DMS153 treated with DMSO at 0.1 percent for 48 hours (cell line): ENCODE results near the gene LHFPL3.
"Not testable (repeated sequence)": the region's sequence is repeated elsewhere in the genome, so short reads cannot be mapped to it uniquely, and the experiment has no call there.

Experiments
- DNase-seq: peaks from one replicate; lab custom pipeline; 2025; ENCODE audit not compliant: unreplicated experiment; lab: John Stamatoyannopoulos, UW

Gene LHFPL3

DNA sequence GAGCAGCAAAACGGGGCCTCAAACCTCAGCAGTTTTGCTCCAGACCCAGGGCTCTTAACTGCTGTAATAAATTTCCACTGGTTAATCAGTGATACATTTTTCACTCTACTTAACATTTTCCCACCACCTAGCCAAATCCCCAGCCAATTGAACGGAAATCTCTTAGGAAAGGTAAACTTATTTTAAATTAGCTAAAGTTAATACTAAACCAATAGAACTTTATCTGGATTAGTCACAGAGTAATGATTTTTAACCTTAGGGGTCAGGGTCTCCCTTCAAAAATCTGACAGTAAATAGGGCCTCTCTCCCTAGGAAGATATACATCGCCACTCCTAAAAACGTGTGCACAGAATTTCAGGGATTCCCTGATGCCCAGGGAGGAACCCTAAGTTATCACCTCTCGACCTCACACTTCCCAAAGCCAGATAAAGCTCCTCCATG lies 598.2 kb downstream of the LHFPL3 start:
- DNase-seq, result no peak

DNA sequence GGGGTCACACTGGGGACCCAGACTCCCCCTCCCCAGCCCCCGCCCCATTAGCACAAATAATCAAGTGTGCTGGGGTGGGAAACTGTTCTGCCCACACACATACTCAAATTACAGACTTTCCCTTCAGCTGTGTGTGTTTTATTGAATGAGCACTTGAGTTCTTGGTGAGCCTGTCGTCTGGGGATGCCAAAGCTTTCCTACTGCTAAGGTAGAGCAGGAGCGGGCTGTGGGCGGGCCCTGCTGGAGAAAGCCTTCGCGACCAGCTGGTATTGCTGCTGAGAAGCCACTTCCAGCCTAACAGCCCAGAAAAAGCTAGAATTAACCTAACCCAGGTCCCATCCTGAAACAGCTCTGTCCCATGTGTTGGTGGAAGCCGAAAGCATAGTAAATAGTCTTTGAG lies 598.7 kb downstream of the LHFPL3 start:
- peak; percentile 7 for DNase-seq

DNA sequence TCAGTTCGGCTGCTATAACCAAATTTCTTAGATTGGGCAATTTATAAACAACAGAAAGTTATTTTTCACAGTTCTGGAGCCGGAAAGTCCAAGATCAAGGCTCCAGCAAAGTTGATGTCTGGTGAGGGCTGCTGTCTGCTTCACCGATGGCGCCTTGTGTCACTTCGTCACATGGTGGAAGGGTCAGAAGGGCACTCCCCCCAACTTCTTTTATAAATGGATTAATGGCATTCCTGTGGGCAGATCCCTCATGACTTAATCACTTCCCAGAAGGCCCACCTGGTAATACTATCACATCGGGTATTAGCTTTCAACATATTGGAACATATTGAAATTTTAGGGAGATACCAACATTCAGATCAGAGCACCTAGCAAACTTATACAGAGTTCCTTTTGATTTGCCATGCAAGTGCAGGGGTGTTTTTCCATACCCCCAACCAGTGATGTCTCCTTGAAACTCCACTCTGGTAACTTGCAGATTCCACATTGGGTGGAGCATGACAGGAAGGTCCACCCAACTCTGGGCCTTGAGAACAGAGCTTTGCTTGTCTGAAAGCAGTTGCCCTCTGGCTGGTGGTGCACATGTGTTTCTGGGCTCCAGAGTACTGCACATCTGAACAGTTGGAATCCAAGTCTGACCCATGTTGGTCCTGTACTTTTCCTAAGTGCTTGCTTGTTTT lies 600.5 kb downstream of the LHFPL3 start:
- no peak for DNase-seq

DNA sequence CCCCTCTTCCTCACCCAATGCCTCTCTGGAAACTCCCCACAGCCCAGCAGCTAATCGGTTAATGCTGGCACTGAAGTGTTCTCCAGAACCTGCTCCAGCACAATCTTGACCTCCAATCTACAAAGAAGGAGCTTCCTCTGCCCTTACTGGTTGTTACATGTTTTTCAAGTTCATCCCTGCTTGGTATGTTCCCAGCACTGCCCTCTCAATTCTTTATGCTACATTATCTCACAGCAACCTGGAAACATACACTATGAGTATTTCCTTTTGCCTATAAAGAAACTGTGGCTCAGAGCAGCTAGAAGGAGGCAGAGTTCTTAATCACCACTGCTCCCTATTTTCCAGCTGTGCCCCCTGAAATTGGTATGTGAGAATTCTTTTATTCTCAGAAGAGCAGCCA lies 601.5 kb downstream of the LHFPL3 start:
- DNase-seq, result no peak

DNA sequence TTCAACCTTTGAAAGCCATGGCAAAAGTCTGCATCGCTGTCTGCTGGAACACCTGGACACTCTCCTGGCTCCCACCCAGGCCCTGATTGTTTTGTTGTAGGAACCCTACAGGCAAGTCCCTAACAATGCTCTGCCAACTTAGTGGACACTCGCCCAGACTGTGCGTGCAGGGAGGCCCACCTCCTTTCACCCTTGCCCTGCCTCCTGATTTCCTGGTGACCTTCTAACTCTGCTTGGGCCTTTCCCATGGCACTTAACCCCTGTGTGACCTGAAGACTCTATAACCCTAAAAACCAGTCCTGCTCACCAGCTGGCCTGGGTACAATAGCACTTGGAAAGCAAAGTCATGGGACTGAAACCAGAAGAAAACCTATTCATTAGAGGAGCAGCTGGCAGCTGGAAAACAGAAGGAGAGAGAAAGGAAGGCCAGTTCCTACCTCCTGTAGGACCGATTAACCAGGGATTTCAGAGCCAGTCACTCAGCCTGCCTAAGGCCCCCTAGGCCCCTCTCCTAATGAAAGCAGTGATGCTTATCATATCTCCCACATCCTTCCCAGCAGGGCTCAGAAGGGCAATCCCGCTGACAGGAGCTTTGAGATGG lies 602.9 kb downstream of the LHFPL3 start:
- DNase-seq, result no peak

DNA sequence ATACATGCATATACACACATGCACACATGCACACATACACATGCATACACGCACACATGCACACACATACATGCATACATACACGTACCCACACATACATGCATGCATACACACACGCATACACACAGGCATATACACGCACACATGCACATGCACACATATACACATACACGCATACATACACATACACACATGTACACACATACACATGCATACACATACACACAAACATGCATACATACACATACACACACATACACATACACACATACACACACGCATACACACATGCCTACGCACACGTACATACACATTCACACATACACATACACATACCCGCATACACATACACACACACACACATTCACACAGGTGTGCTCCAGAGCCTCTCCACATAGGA lies 604.6 kb downstream of the LHFPL3 start:
- DNase-seq, result no peak

DNA sequence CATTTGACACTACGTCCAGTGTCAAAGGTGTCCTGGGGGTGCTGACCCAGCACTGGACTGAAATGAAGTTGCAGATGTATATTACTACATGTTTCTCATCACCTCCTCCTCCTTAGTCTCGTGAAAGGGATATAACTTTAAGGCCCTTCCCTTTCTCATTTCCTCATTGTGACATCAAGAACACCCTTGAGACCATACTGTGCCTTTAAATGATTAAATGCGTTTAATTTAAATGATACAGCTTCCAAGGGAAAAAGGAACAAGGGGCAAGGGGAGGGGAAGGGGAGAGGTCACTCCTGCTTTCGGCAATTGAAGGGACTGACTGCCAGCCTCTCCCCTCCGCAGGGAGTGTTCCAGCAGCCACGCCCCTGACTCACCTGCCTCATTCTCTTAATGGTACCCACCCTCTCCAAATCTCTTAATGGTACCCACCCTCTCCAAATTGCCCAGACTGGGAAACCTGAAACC lies 605.2 kb downstream of the LHFPL3 start:
- no peak for DNase-seq

DNA sequence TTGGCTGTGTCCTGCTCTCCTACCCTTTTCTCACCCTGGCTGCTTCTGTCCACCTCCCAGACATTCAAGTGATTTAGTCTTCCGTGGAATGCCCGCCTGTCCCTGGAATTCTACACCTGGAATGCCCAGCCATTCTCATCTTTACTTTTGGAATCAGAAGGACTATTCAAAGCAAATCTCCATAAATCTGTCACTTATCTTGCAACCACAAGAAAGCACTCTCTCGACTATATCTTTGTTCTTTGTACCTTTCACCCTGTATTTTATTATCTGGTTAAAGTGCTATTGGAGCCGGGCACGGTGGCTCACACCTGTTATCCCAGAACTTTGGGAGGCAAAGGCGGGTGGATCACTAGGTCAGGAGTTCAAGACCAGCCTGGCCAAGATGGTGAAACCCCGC lies 606.3 kb downstream of the LHFPL3 start:
- no peak for DNase-seq

DNA sequence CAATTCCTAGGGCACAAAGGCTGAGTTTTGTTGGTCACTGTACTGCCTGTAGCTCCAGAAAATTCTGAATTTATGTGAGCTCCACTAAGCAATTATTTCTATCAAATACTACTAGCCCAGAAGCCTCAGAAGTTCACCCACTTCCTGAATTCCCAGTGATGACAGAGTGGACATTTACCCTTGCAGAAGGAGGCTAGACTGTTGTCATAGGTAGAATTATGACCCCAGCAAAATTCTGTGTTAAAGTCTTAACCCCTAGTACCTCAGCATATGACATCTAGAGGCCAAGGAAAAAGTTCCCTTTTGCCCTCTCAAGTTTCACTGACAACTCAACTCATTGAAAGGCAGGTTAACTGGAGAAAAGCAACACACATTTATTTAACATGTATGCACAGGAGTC lies 606.9 kb downstream of the LHFPL3 start:
- no peak for DNase-seq

DNA sequence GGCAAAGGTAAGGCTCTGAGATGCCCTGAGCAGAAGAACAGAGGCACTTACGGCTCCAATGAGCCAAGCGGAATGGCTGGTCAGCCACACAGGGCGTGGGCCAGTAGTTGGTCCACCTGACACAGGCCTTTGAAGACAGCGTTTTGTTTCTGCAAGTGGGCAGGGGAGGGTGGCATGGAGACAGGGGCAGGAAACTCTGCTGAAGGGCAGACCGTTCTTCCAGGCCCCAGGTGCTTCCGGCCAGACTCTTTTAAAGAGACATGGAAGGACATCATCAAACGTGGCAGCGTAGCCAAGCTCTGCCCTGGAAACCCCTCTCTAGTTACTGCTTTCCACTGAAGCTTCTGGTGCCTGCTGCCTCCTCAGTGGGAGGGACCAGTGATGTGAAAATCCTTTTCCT lies 608.1 kb downstream of the LHFPL3 start:
- DNase-seq, result no peak

DNA sequence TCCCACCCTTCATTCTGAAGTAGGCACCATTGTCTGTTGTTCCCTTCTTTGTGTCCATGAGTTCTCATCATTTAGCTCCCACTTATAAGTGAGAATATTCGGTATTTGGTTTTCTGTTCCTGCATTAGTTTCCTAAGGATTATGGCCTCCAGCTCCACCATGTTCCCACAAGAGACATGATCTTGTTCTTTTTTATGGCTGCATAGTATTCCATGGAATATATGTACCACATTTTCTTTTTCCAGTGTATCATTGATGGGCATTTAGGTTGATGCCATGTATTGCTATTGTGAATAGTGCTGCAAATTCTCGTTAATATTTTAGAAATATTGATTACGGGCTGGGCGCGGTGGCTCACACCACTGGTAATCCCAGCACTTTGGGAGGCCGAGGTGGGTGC lies 609.1 kb downstream of the LHFPL3 start:
- not testable (repeated sequence) for DNase-seq

DNA sequence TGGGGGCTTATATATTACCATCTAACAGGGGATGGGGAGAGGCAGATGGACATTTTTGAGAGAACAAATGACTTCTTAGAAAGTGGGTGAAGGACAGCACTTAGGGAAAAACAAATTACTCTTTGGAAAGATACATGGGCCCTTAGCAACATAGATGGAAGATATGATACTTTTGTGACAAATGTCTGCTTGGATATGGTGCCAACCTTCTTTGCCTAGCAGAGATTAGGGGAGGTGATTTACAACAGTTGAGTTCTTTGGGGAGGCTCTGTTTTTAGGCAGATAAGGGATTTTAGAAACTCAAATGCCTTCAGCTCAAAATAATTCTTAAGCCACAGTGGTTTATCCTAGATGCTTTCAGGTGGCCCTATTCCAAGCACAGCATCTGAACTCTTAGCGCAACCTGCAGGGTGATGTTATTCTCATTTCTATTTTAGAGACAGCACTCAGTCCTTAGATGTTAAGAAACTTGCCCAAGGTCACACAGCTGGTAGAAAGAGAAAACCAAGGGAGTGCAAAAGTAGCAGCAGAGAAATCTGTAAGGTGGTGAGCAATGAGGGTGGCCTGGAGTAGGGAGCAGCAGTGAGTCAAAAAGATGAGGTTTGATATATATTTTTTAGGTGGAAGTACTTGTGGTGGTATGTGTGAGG lies 610.5 kb downstream of the LHFPL3 start:
- no peak for DNase-seq

DNA sequence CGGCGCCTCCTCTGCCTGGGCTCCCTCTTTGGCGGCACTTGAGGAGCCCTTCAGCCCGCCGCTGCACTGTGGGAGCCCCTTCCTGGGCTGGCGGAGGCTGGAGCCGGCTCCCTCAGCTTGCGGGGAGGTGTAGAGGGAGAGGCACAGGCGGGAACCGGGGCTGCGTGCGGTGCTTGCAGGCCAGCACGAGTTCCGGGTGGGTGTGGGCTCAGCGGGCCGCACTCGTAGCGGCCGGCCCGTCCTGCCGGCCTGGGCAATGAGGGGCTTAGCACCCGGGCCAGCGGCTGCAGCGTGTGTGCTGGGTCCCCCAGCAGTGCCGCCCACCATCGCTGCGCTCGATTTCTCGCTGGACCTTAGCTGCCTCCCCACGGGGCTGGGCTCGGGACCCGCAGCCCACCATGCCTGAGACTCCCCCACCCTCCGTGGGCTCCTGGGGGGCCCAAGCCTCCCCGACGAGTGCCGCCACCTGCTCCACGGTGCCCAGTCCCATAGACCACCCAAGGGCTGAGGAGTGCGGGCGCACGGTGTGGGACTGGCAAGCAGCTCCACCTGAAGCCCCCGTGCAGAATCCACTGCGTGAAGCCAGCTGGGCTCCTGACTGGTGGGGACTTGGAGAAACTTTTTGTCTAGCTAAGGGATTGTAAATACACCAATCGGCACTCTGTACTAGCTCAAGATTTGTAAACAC lies 611.8 kb downstream of the LHFPL3 start:
- DNase-seq, result no peak

DNA sequence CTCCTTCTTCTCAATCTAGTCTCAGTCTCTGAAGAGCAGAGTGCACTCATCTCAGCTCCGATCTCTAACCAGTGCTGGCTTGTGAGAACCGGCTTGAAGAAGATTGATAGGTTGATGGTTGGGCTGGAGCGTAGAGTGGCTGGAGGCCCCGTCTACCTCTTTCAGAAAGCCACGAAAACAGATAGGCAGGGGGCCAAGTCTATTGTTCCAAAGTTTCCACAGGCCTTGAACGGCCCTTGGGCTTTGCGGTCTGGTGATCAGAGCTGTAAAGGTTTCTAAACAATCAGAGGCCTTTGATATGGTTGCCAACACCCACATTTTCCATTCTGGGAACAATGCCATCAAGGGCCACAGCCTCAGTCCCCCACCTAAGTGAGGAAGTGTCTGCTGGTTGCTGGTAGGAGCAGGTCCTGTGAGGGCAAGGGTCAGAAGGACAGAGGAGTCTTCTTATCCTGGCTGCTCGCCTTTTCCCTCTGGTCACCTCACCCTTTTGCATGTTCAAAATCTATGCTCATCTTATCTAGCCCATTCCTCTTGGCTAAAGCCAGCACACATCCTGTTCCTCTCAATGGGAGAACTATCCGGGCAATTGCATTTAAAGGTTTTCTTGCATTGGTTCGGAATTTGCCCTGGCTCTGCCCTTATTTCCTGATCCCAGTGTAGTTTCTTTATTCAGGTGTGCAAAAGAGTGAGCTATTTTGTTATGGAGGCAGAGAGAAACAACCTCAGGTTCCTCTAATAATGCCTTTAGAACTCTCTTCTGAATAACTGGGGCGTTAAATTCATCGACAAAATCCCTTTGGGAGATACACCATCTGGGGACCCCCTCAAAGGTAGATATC lies 615.3 kb downstream of the LHFPL3 start:
- peak; percentile 86 for DNase-seq

DNA sequence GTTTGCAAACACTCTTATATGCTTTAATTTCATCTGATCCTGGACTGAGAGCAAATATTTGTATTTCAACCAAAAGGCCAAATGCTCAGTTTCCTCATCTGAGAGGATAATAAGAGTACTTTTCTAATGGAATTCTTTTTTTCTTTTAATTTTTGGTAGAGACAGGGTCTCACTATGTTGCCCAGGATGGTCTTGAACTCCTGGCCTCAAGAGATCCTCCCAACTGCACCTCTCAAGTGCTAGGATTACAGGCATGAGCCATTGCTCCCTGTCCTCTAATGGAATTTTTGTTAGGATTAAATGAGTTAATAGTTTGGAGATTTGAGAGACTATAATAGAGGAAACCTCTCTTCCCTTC lies 617.2 kb downstream of the LHFPL3 start:
- DNase-seq, result no peak

DNA sequence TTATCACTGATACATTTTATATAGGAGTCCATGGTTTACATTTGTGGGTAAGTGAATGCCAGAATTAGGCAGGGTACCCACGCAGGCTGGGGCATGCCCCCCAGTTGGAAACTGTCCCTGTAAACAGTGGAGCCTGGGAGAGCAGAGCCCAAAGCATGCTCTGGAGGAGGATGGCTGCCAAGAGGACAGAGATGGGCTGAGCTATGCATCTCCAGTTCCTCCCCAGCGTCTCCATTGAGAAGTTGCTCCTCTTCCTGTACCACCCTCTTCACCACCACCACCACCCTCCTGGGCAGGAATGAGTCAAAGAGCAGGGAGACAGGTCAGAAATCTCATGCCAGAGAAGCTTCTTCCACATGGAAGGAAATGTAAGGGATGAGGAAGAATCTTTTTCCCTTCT lies 617.9 kb downstream of the LHFPL3 start:
- DNase-seq, result no peak

DNA sequence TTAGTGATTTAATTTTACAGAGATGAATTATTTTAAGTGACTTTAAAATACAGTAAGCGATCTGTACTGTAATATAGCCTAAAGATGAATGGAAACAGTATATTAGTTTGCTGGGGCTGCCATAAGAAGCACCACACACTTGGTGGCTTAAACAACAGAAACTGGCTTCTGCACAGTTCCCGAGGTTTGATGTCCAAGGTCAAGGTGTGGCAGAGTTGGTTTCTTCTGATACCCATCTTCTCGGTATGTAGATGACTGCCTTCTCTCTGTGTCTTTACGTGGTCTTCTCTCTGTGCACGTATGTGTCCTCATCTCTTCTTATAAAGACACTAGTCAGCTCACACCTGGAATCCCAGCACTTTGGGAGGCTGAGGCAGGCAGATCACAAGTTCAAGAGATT lies 621.6 kb downstream of the LHFPL3 start:
- no peak for DNase-seq

DNA sequence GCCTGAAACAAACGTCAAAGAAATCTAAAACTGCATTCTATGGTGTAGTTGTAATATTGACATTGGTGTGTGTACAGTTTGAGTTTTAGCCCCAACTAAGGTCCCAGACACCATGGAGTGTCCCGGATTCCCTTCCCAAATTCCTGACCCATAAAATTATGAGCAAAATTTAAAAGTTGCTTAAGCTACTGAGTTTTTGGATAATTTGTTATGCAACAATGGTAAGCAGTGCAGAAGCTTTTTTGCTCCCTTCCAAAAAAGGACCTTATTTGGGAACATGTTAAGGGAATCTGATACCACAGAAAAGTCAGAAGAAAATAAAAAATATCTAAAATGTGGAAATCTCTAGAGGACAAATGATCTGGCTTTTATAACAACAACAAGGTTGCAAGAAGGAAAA lies 622.4 kb downstream of the LHFPL3 start:
- no peak for DNase-seq

DNA sequence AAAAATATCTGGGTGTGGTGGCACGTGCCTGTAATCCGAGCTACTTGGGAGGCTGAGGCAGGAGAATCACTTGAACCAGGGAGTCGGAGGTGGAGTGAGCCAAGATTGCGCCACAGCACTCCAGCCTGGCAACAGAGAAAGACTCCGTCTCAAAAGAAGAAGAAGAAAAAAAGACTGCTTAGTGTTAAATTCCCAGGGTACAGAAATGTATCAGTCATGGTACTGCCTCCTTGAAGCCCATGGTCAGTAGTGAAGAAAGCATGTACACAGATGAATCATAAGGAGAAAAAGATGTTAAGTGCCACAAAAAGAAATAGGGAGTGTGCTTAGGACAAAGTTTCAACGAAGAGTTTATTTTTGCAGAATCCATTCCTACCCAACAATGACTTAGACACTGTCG lies 623.1 kb downstream of the LHFPL3 start:
- no peak for DNase-seq

DNA sequence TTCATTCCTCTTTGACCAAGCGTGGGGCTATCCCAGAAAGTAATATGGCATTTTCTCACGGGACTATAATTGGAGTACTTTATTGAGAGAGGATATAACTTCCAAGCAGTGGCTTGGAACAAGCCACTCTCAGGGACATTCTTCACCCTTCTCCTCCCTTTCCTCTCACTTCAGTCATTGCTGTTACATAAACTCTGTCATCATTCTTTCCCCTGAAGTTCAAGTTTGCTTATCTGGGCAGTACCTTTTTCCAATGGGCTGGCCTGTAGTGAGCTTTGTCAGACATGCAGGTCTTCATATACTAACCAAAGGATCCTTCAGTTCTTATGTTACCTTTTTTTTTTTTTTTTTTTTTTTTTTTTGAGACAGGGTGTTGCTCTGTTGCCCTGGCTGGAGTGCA lies 626.9 kb downstream of the LHFPL3 start:
- no peak for DNase-seq
